HG02763 (cell line): ENCODE results near the gene ZBED6.
"Not testable (repeated sequence)": the region's sequence is repeated elsewhere in the genome, so short reads cannot be mapped to it uniquely, and the experiment has no call there.

Experiments used
- ATAC-seq: cut with Tn5 transposase; IDR thresholded peaks from one replicate; pipeline ENCODE4 v1.9.1; 2021; ENCODE audit warnings: mild to moderate bottlenecking, moderate library complexity; ENCODE audit not compliant: unreplicated experiment

The ZBED6 gene

GRCh38 chr1:203778789-203779188, 16.6 kb upstream of the ZBED6 start:
- ATAC-seq, result no peak

GRCh38 chr1:203781962-203782361, 13.5 kb upstream of the ZBED6 start:
- ATAC-seq, result no peak

DNA sequence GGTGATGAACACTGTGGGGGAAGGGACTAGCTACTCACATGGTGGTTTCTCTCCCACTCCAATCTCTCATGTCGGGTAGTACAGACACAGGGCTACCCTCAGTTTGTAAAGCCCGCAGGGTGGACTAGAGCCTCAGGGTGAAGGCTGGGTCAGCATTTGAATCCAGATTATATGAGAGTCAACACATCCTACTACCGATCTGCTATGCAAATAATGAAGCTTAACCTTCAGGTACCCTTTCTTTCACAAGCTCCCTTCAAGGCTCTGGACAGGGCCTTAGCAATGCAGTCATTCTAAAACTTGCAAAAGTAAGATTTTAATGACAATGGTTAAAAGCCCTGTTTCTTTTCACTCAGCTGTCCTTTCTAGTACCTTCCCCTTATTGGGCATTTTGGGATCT, 5.5 kb upstream of the ZBED6 start:
- ATAC-seq, result no peak

DNA sequence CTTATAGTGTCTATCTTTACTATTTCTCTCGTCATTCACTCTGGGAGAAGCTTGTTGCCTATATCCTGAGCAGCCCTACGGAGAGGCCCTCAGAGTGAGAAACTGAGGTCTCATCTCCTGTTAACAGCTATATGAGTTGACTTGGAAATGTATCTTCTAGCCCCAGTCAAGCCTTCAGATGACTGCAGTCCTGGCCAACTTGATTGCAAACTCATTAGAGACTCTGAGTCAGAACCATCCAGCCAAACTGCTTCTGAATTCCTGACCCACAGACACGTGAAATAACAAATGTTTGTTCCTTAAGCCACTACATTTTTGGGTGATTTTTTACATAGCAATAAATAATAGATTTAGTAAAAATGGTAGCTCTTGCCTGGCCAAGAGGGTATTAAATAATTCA, 3.9 kb upstream of the ZBED6 start:
- ATAC-seq, result no peak

GRCh38 chr1:203792486-203792885, 2.9 kb upstream of the ZBED6 start:
- no peak for ATAC-seq

- ATAC-seq, result not testable (repeated sequence)
These were observed 1.9 kb upstream of the ZBED6 start for GRCh38 chr1:203793561-203793960.

GRCh38 chr1:203794764-203795440, 521 bp upstream of the ZBED6 start:
- no peak for ATAC-seq

- ATAC-seq, result peak; percentile 12
These were observed 798 bp downstream of the ZBED6 start for GRCh38 chr1:203796236-203796605.

- no peak for ATAC-seq
These were observed 1.8 kb downstream of the ZBED6 start for GRCh38 chr1:203797216-203797615.

DNA sequence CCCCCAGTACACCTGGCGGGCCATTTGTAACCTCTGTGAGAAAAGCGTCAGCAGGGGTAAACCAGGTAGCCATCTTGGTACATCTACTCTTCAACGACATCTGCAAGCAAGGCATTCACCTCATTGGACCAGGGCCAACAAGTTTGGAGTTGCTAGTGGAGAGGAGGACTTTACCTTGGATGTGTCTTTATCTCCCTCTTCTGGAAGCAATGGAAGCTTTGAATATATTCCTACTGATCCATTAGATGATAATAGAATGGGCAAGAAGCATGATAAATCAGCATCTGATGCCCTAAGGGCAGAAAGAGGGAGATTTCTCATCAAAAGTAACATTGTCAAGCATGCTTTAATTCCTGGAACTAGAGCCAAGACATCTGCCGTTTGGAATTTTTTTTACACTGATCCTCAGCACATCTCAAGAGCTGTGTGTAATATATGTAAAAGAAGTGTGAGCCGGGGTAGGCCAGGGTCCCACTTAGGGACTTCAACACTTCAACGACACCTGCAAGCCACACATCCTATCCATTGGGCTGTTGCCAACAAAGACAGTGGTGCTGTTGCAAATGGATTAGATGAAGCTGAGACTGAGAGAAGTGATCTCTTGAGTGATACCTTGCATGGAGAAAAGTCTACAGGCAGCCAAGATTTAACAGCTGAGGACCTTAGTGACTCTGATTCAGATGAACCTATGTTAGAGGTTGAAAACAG, 2.7 kb downstream of the ZBED6 start:
- ATAC-seq, result no peak

- no peak for ATAC-seq
These were observed 3.7 kb downstream of the ZBED6 start for GRCh38 chr1:203799157-203799556.

DNA sequence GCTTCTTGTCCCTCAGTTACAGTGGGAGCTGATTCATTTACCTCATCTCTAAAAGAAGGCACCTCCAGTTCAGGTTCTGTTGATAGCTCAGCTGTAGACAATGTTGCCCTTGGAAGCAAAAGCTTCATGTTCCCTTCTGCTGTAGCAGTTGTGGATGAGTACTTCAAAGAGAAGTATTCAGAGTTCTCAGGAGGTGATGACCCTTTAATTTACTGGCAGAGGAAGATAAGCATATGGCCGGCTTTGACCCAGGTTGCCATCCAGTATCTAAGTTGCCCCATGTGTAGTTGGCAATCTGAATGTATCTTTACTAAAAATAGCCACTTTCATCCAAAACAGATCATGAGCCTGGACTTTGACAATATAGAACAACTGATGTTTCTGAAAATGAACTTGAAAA, 4.5 kb downstream of the ZBED6 start:
- no peak for ATAC-seq

DNA sequence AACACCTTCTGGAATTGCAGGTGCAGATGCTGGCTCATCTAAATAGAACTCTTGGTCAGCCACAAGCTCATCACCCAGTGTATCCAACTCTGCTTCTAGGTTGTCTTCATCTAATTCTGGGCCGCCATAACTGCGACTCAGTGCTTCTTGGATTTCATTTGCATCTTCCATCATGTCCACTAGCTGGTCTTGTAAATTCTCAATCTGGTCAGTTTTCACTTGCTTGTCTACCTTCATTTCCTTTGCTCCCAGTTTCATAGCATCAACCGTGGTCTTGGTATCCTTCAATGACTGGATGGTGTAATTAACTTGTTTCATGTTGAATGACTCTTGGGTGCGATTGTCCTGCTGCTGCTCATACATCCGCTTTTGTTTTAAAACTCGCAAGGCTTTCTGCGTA, 10.3 kb downstream of the ZBED6 start:
- ATAC-seq, result no peak

DNA sequence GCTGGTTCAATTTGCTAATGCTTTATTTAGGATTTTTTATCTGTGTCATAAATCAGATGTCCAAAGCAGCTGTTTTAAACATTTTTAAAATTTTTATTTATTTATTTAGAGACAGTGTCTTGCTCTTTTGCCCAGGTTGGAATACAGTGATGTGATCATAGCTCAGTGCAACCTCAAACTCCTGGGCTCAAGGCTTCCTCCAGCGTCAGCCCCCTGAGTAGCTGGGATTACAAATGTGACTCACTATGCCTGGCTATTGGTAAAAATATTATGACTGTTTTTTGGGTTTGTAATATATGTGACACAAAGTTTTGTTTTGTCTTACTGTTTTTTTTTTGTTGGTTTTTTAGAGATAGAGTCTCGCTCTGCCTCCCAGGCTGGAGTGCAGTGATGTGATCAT, 11.8 kb downstream of the ZBED6 start:
- no peak for ATAC-seq

GRCh38 chr1:203813581-203814341, 18.3 kb downstream of the ZBED6 start:
- no peak for ATAC-seq

GRCh38 chr1:203818399-203818798, 23.0 kb downstream of the ZBED6 start:
- no peak for ATAC-seq

GRCh38 chr1:203823306-203823705, 27.9 kb downstream of the ZBED6 start:
- no peak for ATAC-seq

DNA sequence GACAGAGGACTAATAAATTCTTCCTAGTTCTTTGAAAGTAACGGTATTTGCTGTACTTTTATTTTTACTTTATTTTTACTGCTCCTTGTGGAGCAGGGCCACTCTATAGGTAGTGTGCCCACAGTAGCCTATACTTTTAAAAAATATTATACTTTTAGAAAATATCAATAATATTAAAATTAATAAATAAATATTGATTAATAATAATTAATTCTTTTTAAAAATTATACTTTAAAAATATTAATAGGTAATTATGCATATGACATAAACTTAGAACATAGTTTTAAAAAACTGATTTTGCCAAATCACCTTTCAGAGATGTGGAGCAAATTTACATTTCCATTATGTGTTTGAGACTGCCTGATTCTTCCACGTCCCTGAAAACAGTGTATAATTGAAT, 30.8 kb downstream of the ZBED6 start:
- no peak for ATAC-seq

GRCh38 chr1:203828002-203828401, 32.6 kb downstream of the ZBED6 start:
- no peak for ATAC-seq

GRCh38 chr1:203828503-203828902, 33.1 kb downstream of the ZBED6 start:
- ATAC-seq, result no peak

GRCh38 chr1:203829247-203829646, 33.8 kb downstream of the ZBED6 start:
- ATAC-seq, result not testable (repeated sequence)

DNA sequence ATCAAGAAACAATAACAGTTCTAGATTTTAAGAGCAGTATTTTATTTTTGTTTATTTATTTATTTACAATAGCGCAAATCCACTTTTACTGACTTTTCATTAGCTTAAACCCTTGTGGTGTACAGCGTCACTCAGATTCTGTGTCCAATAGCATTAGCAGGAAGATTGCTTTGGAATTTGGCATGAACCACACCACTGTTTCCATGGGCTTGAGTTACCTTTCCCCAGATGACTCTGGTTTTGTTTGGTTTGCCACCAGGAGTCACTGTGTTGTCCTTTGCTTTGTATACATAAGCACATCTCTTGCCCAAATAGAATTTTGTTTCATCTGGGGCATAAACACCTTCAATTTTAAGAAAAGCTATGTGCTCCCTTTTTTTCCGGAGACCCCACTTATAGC, 40.1 kb downstream of the ZBED6 start:
- no peak for ATAC-seq
